GM19238 (cell line): ENCODE data around the gene TIMP3.

Experiments
- DNase-seq: peaks from one replicate; pipeline ENCODE4 v3.0.0; 2011; ENCODE audit warnings: low spot score; ENCODE audit not compliant: insufficient read length

Gene TIMP3

DNA sequence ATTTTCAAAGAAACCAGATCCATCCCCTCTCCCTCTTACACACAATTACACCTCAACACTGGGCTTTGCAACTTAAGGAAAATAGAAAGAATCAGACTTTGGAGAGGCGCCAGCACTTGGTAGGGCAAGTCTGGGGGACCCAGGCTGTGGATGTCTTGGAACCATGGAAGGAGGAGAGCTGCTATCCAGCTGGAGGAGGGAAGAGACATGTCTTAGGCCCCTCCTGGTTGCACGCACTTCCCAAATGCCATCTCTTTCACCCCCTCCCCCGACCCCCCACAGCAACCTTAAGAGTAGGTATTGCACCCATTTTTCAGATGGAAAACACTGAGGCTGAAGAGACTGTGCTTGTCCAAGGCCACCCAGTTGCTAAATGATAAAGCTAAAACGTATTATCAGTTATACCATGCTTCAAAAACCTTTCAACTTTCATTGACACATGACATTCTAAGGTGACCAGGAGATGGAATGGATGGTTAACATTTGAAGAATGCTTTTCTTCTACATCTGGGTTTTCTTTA is 3.9 kb downstream of the TIMP3 start:
- no peak for DNase-seq

DNA sequence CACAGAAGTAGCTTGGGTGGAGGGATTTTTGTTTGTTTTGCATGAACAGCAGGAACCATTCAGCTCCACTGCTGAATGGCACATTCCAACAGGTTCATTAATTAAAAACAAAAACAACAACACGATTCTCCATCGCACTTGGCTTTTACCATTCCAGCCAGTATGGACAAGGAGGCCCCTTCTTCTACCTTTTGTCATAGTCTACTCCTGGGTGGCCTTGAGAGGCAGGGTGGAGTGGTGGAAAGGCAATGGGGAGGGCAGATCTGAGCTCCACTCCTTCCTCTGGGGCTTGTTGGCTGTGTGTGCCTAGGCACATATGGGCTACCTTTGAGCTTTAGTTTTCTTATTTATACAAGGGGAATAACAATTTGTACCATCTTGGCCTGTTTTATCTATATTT is 4.8 kb downstream of the TIMP3 start:
- DNase-seq, result no peak

DNA sequence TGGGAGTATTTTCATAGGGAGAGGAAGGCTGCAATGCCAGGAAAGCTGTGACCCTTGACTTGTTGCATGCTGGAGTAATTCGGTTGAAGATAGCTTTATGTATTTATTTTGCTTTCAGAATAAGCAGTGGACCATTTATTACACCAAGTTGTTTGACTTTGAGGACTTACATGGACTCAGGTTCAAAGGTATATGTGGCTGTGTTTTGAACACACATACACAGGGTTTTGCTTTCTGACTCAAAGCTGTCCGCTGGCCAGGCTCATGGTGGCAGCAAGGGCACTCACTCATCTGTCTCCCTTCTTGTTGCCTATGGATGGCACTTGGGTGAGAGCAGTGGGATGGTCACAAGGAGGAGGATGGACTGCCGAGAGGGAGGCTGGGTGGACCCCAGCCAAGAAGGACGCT is 6.5 kb downstream of the TIMP3 start:
- DNase-seq, result no peak

DNA sequence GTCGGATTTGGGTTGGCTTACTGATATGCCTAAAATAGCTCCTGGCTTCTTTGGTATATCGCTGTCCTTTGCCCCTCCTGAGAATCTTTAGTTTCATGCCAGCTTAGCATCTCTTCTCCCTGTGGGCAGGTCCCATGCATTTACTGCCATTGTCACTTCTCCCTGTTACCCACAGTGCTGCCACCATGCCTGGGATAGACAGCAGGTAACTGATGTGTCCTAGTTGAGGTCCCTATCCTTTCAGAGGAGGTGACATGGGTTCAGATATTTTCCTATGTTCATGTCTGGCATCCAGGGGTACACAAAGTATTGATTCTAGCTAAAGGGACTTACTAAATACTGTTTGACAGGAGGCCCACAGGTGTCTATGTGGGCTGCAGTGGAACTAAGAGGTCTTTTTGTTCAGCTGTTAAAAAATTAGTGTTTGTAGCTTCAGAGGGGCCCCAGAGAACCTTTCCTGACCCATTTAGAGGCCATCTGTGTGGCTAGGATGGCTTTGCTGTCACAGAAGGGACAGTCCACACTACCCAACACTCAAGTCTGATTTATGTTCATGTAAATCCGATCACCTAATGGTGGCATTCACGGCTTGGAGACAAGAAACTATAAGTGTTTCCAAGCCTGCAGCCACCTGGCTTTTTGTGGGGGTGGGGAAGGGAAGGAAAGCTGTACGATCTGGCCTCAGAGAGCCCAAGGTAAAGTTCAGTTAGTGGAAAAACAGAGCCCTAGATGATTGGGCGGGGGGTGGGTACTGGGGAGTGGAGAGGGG is 8.5 kb downstream of the TIMP3 start:
- no peak for DNase-seq

DNA sequence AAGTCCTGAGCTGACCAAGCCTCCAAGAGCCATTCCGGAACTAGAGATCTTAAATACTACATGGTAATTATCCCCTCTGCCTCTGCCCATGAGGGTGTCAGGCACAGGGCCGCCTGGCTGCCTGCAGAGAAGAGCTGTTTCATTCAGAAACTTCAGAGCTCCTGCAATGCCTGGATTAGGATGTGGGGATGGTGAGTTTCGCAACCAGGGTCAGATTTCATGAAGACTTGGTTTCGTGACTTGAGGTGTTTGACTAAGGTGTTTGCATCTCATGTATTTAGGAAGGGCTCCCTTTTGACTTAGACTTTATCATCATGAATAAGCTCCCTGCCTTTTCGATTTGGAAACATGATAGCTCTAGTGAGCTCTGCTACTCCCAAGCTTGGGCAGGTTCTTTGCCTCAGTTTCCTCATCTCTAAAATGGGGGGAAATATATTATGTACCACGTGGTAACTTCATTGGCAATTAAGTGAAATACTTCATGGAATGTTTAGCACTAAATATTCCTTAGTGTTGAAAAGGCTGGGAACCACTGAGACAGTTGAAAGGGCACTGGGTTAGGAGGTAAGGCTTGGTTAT is 9.1 kb downstream of the TIMP3 start:
- no peak for DNase-seq

DNA sequence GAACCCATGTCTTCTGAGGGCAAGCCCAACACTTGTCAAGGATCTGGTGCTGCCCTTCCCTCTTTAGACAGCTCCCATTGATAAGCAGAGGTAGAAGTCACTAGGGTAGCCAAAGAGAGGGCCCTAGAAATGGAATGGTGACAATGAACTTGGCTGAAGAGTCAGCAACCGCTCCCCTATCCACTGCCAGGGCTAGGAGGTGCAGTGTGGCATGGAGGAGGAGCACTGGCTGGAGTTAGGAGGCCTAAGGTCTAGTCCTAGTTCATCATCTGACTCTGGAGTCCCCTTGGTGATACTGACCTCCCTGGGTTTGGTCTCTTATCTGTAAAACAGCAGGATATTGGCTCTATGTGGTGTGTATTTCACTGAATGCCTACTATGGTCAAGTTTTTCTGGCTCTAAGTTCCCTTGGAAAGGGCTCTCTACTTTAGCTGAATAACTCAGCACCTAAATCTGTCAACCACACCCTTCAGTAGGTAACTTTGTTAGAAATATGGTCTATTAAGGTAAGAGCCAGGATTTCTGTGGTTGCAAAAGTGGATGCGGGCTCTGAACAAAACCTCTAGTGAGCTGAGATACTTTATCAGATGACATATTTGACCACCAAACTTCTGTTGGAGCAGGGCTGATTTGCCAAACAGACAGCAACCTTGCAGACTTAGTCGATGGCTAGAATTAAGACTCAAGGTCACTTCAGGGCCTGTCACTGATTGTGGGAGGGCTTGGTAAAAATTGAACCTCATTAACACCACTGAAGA is 10.5 kb downstream of the TIMP3 start:
- no peak for DNase-seq

DNA sequence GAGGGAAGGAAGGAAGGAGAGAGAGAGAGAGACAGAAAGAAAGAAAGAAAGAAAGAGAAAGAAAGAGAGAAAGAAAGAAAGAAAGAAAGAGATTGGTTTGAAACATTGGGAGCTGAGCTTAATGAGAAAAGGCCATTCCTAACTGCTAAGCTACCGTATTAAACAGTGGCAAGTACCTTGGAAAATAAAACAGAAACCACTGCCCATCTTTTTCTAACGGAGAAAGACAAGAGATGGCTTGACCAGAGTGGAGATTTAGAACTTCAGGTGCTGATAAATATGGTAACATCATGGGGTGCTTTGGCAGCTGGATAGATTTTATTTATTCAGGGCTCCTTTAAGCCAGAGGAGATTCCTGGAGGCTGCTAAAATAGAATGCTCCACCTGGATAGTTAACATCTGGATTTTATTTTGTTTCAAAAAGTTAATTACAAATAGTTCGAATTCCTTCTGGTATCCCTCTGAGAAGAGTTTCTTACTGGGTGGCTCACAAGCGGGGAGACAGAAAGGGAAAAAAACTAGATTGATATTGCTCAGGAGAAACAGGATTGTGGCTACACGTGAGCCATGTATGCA is 12.9 kb downstream of the TIMP3 start:
- DNase-seq, result no peak

DNA sequence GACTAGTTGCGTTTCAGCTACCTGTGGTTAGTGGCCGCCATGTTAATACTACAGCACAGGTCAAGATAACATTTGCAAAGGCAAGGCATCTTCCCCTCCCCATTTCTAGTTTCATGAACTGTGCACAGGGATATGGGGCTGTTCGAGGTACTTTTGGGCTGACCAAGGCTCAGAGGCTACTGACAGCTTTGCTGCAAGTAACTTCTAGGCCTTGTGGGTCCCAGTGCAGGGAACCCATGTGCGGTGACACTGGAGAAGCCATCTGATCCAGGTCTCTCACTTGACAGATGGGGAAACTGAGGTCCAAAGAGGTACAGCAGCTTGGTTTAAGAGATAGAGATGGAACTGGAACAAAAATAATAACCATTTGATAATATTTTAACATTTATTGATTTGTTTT is 13.6 kb downstream of the TIMP3 start:
- DNase-seq, result no peak

DNA sequence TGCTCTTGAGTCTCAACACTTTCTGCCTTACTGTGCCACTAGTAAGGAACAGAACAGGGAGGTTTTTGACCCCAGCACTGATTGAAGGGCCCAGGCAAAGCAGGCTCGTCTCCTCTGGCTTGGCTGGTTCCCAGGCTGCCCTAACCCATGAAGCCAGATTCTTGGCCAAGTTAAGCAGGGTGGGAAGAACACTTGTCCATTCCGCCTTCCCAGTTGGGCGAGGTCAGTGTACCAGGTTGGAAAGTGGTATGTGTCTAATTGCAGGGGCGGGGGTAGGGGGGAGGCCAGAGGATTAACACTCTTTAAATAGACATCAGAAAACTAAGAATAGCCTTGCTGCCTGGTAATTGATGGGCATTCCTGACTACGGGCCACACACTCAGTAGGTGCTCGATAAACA is 14.4 kb downstream of the TIMP3 start:
- no peak for DNase-seq

DNA sequence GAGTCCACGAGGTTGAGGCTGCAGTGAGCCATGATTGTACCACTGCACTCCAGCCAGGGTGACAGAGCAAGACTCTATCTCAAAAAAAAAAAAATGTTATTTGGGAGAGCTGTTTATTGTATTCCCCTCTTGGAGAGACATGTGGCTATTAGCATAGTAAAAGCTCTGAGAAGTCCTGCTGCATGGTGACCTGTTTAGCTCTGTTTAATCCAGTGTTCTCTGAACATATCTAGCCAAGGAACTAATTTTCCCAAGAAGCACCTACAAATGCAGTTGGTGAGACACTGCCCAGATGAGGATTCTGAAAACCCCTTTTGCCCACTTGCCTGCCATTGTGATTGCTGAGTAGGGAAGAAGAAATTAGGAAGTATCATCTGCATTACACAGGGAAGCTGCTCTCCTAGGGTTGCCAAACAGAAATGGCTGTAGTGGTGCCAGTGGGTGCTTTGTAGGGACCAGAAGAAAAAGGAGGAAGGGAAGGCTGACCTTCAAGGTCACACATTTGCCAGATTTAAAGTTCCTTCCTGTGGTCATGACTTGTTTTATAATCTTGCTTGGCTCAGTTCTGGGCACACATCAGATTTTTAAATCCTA is 15.7 kb downstream of the TIMP3 start:
- no peak for DNase-seq

DNA sequence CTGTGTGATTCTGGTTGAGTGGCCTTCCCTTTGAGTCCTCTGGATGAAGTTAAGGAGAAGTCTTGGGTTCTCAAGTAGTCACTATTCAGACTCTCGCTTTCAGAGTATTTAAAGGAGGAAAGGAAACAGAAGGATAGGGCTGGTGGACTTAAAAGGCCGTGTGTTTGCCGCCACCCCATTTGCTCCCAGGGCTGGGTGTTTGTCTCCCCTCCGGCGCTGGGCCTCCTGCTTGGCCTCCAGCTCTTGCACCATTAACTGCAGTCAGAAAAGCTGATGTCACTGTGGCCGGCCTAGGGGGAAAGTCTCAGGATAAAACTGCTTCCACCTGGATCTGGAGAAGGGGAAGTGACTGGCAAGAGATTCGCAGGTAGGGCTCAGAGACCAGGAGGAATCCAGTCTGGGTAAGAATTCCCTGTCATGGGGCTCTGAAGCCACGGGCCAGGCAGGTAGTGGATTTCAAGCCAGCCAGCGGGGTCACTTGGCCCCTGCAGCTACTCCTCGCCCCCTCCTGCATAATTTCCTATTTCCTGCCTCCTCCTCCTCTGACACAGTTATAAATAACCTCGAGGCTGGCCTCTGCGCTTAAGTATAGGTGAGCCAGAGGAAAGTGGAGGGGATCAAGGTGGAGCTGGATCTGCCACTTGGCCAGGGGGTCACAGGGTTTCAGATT is 17.1 kb downstream of the TIMP3 start:
- DNase-seq, result no peak

DNA sequence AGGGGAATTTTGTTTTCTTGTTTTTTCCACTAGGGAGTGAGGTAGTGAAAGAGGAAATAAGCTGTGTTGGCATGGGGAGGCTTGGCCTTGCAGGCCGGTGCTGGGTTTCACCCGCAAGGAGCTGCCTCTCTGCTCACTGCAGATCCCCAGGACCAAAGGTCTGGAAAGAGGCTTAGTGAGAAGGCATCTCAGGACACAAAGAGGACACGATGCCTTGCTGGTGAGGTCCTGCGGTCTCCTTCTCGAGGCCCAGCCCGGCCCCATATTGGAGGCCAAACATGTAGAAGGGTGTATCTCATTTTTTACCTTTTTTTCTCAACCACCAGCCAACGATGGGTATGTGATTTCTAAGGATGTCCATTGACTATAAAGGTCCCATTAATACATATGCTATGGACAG is 17.6 kb downstream of the TIMP3 start:
- DNase-seq, result no peak

DNA sequence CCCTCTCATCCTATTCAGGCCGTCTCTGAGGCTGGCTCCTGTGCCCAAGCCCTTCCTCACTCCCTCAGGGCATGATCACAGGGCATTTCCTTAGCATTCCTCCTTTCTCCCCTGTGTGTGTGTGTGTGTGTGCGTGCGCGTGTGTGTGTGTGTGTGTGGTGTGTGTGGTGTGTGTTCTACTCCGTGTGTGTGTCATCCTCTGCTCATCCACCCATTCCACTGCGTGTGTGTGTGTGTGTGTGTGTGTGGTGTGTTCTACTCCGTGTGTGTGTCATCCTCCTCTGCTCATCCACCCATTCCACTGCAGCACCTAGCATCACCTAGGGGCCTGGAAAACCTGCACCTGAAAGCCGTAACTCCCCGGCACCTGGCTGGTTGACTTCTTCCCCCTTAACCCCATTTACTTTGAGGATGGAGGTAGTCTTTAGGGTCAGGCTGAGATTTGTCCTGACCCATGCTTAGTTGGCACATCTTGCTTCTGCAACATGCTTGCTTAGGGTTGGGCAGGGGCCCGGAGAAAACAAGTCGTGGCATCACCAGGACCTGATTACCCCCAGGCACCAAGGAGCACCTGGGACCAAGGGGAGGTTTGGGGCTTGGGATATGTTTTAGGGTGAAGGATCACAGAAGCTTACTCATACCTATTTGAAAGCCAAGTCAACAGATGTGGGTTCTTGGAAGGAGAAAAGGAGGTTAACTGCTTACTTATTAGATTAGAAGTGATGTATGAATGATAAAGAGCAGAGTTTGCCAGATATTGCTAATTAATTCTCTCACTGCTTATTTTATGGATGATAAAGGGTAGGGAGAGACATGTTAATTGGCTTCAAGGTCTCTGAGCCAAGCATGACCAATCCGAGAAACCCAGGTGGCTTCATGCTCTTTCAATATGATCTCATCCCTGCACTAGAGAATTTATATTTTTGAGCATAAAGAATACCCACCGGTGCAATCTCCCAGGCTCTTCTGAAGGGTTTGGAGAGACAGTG is 18.9 kb downstream of the TIMP3 start:
- DNase-seq, result no peak

DNA sequence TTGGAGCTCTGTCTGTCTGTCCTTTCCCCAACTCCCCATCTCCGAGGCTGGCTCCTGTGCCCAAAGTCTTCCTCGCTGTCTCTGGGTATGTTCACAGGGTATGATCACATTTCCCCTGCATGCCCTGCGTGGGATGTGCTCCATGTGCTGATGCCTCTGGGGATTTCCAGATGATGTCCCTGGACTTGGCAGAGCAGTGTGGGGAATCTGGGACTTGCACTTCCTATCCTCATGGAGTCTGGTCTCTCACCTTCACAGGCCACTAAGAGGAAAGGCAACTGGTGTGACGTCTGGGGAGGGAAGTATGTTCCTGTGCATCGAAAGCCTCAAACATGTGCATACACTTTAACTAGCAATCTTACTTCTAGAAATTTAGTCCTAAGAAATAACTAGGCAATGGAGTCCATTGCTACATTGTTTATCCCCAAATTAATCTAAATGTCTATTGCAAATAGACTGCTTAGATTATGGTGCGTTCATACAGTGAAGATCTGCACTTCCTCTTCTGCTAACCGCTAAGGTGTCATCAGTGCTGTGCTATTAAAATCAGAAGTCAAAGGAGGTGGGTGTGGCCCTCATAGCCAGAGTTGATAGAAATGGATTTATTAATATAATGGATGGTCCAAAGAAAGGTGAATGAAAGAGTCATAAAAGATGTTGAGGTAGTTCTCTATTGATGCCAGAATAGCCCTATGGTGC is 20.8 kb downstream of the TIMP3 start:
- DNase-seq, result no peak

DNA sequence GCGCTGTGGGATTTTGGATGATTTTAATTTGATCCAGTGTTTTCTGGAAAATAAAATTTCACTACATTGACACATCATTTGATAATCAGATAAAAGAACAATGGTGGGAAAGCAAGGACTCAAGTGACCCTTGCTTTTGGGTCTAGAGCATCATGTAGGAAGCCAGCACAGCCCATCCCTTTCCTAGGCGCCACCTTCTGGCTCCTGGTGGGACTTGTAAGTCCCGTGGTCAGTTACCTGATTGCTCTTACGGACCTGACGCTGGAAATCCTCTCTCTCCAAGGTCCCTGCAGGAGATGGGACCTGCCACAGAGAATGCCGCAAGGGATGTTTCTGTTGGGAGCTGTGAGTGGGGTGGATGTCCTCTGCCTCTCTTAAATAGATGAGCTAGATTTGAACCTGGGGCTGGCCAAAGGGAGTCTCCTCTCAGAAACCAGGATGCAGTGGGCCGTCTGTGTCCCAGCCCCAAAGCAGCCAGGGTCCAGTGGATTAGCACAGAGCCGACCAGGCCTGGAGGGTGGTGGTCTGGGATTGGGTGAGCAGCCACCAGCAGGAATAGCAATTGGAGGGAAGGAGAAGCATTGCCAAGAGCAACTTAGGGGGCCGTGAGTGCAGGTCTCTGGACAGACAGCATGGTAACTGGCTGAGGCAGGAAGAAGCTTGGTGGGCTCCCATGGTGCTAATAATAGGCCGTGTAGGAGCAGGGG is 21.7 kb downstream of the TIMP3 start:
- DNase-seq, result no peak

DNA sequence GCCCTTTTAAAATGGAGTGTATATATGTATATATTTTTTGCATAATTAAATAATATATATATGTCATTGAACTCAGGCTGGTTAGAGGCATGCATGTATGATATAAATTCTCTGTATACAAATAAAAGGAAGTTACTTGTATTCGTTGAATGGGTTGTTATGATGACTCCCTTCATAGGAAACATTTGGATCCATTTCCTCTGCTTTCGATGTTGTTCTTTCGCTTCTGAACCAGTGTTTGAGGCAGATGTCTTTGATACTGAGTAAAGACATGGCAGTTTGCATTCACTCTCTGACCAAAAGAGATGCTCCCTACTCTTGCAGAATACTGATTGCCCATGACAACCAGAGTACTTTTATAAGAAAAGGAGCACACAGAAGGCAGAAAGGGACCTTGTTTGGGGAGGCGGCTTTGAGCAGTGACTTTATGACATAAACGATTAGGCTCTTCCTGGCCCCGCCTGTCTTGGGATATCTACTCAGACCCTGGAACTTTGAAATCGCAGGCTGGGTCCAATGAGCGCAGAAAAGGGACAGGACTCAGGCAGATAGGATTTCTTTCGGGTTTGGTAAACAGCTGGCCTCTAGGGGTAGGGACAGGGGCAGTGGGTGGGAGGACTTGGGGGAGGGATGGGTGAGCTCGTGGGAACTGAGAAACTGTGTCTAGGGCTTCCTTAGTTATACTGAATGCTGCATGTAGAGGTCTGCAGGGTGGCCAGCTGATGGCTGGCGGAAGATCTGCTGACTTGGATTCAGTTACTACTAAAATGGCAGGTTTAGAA is 23.2 kb downstream of the TIMP3 start:
- DNase-seq, result no peak

DNA sequence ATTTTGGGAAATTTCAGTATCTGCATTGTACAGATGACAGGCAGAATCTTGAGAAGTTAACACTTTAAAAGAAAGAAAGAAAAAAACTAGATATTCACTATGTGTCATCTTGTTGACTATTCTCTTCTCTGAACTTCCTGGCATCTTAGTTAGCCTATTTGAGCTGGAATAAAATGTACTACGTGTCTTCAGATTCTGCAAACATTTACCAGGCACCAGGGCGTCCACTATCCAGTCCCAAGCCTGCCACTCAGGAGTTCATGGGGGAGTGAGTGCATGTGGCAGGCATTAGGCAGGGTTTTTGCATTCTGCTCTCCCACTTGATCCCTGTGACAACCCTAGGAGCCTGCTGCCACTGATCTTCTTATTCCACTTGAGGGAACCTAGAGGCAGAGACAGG is 25.0 kb downstream of the TIMP3 start:
- no peak for DNase-seq

DNA sequence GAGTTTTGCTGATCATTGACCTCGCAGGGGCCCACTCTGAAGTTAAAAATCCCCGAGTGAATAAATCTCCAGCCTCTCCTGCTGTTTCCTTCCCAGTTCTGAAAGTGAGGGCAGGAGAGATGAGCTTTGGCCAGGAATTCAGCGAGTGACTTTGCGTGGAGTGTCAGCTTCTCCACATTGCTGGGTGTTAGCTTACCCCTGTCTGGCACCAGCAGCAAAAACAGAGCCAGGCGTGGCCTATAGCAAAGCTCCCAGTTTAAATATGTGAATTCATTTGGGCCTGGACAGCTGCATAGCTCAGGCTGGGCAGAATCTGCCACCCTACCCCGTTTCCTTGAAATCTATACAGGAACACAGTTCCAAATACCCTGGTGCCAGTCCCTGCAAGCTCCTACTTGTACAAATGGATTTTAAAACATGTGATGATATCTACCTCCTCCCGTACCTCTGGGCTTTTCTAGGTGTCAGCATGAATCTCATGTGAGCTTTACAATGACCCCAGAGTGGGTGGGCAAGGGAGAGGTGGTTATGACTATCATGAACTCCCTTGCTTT is 25.6 kb downstream of the TIMP3 start:
- no peak for DNase-seq
